Measurements from ENCODE around the gene CTU2.

- no peak for TF ChIP-seq EP300 (IDR thresholded peaks at IDR 0.05; ENCODE audit: borderline replicate concordance)
- TF ChIP-seq ZBTB7A (IDR thresholded peaks at IDR 0.05; ENCODE audit: low read depth) = no peak
- TF ChIP-seq FOXM1 (IDR thresholded peaks at IDR 0.05; ENCODE audit: borderline replicate concordance, low read depth) = no peak
- TF ChIP-seq, protein P1, sequence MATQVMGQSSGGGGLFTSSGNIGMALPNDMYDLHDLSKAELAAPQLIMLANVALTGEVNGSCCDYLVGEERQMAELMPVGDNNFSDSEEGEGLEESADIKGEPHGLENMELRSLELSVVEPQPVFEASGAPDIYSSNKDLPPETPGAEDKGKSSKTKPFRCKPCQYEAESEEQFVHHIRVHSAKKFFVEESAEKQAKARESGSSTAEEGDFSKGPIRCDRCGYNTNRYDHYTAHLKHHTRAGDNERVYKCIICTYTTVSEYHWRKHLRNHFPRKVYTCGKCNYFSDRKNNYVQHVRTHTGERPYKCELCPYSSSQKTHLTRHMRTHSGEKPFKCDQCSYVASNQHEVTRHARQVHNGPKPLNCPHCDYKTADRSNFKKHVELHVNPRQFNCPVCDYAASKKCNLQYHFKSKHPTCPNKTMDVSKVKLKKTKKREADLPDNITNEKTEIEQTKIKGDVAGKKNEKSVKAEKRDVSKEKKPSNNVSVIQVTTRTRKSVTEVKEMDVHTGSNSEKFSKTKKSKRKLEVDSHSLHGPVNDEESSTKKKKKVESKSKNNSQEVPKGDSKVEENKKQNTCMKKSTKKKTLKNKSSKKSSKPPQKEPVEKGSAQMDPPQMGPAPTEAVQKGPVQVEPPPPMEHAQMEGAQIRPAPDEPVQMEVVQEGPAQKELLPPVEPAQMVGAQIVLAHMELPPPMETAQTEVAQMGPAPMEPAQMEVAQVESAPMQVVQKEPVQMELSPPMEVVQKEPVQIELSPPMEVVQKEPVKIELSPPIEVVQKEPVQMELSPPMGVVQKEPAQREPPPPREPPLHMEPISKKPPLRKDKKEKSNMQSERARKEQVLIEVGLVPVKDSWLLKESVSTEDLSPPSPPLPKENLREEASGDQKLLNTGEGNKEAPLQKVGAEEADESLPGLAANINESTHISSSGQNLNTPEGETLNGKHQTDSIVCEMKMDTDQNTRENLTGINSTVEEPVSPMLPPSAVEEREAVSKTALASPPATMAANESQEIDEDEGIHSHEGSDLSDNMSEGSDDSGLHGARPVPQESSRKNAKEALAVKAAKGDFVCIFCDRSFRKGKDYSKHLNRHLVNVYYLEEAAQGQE (IDR thresholded peaks at IDR 0.05; ENCODE audit: low read depth) = no peak
- TF ChIP-seq TAF1 (IDR thresholded peaks at IDR 0.05; ENCODE audit: low read depth) = no peak
- no peak for TF ChIP-seq RAD21 (IDR thresholded peaks at IDR 0.05; ENCODE audit: low read depth)
- no peak; the same call in 1 of the 2 replicates for TF ChIP-seq MAX (IDR thresholded peaks at IDR 0.05)
- TF ChIP-seq TCF12 (IDR thresholded peaks at IDR 0.05; ENCODE audit: low read depth) = peak; percentile 28; the same call in 1 of the 2 replicates
- peak; percentile 76 for TF ChIP-seq TEAD4 (IDR thresholded peaks at IDR 0.05)
- TF ChIP-seq USF1 (IDR thresholded peaks at IDR 0.05) = no peak
- TF ChIP-seq YY1 (IDR thresholded peaks at IDR 0.05; ENCODE audit: low read depth) = 0 out of 2 replicates have a peak, but pooled peaks have one; percentile 10
- TF ChIP-seq CEBPB (IDR thresholded peaks at IDR 0.05) = no peak
- no peak for TF ChIP-seq EGR1 (IDR thresholded peaks at IDR 0.05)
- no peak for TF ChIP-seq CREB1 (IDR thresholded peaks at IDR 0.05; ENCODE audit: low read depth)
Observed at GRCh38 chr16:88763502-88764053, 57.3 kb downstream of the CTU2 start.

Data from Ishikawa (cell line).